ENCODE data around the gene FBXL22. TPM values are rescaled to one million over a fixed set of nuclear protein-coding genes. Genes with fewer than 3 reads are reported as not detected.

The FBXL22 gene
- total RNA-seq, 1 experiment from 2014 or later = 0.46 TPM

DNA sequence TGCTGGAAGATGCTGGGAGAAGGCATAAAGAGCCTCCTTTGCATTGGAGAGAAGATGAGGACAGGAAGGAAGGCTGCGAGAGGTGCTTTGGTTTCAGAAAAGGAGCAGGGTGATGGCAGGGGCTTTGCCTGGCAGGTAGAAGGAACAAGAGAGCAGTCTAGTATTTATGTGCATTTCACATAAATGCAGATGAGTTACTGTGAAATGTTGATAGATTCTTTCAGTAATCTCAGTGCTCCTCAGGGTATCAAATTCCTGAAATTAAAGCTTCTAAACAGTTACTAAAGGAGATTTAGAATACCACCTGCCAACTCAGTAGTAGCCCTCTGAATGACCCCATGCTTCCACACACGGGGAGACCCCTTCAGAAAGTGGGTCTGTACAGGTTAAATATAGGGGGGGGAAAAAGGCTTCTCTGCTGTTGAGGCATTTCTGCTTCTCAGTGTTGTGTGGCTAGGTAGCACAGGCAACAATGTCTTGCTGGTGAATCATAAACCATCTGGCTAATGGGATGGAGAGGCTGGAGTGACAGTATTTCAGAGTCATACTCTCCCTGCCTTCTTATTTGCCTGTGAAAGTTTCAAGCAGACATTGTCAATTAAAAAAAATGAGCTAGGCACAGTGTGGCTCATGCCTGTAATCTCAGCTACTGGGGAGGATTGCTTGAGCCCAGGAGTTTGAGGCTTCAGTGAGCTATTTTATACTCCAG is 14.3 kb upstream of the FBXL22 start (continued):
- TF ChIP-seq AFF4 (CRISPR knock-in tag; IDR thresholded peaks at IDR 0.05; ENCODE audit: borderline replicate concordance) = no peak
- no peak for TF ChIP-seq GRHL2 (CRISPR knock-in tag; IDR thresholded peaks at IDR 0.05; ENCODE audit: insufficient replicate concordance, severe bottlenecking)
- TF ChIP-seq TEAD1 (CRISPR knock-in tag; IDR thresholded peaks at IDR 0.05) = no peak
- TF ChIP-seq SMAD3 (CRISPR knock-in tag; IDR thresholded peaks at IDR 0.05; ENCODE audit: borderline replicate concordance) = no peak
- no peak for TF ChIP-seq IRF2 (CRISPR knock-in tag; IDR thresholded peaks at IDR 0.05; ENCODE audit: borderline replicate concordance, low read depth)
- no peak for TF ChIP-seq ESRRA (CRISPR knock-in tag; IDR thresholded peaks at IDR 0.05; ENCODE audit: borderline replicate concordance)
- no peak for TF ChIP-seq ZNF512 (CRISPR knock-in tag; IDR thresholded peaks at IDR 0.05; ENCODE audit: borderline replicate concordance)

DNA sequence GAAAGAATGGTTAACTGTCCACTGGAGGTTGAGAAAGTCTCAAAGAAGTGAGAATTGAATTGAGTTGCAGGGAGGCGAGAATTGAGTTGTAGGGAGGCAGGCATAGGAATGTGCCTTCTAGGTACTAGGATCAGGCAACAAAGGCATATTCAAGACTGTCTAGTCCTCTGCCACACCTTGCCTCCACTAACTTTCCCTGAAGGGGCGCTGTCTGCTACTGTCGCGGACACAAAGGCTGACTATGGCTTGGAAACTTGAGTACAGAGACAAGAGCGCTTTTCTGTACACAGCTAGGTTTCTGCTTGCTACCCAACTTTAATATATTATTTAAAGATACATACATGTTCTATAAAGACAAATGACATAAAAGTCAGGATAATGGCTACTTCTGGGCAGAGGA is 10.4 kb upstream of the FBXL22 start:
- Mint-ChIP-seq H3K27me3 (ENCODE audit: low read depth) (no peaks in the 10 kb centered on the region; the same call in 1 of the 2 replicates), H3K27ac (peak overlapping the region; percentile 0; the same call in 1 of the 2 replicates), H3K4me1 (peaks cover 7% of the 10 kb centered on the region), H3K4me3 (no peak overlapping the region), H3K36me3 (peaks cover 45% of the 10 kb centered on the region), H3K9me3 (no peaks in the 10 kb centered on the region)
- ChIA-PET POLR2A (interaction anchor here (0.9 kb wide), 1 partner anchor 12 kb away, joined by 3 read pairs; no protein-coding TSS in a partner anchor), CTCF (interaction anchor here (0.7 to 1.1 kb wide), 2 partner anchors 13 to 55 kb away, joined by 3 read pairs; no protein-coding TSS in a partner anchor)
- peak; percentile 90 for ATAC-seq
- peak; percentile 49 for DNase-seq (ENCODE audit: low spot score)
- TF ChIP-seq ZNF532 (CRISPR knock-in tag; IDR thresholded peaks at IDR 0.05; ENCODE audit: borderline replicate concordance) (no peak), RELA (CRISPR knock-in tag; IDR thresholded peaks at IDR 0.05; ENCODE audit: borderline replicate concordance) (no peak), ESRRA (CRISPR knock-in tag; IDR thresholded peaks at IDR 0.05; ENCODE audit: borderline replicate concordance) (no peak), FOXP1 (CRISPR knock-in tag; IDR thresholded peaks at IDR 0.05; ENCODE audit: borderline replicate concordance) (no peak), FOXK1 (CRISPR knock-in tag; IDR thresholded peaks at IDR 0.05) (no peak), NFE2L1 (CRISPR knock-in tag; IDR thresholded peaks at IDR 0.05) (no peak), MYBL2 (CRISPR knock-in tag; IDR thresholded peaks at IDR 0.05) (no peak), SMAD4 (CRISPR knock-in tag; IDR thresholded peaks at IDR 0.05) (no peak), GTF2I (CRISPR knock-in tag; conservative IDR thresholded peaks at IDR 0.05) (no peak), HMGA2 (CRISPR knock-in tag; IDR thresholded peaks at IDR 0.05) (no peak), TP53 (CRISPR knock-in tag; IDR thresholded peaks at IDR 0.05) (no peak), JUN (CRISPR knock-in tag; IDR thresholded peaks at IDR 0.05) (no peak), ATF6 (CRISPR knock-in tag; IDR thresholded peaks at IDR 0.05) (no peak)
- TF ChIP-seq, protein P1, sequence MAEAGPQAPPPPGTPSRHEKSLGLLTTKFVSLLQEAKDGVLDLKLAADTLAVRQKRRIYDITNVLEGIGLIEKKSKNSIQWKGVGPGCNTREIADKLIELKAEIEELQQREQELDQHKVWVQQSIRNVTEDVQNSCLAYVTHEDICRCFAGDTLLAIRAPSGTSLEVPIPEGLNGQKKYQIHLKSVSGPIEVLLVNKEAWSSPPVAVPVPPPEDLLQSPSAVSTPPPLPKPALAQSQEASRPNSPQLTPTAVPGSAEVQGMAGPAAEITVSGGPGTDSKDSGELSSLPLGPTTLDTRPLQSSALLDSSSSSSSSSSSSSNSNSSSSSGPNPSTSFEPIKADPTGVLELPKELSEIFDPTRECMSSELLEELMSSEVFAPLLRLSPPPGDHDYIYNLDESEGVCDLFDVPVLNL (CRISPR knock-in tag; IDR thresholded peaks at IDR 0.05; ENCODE audit: borderline replicate concordance, low read depth) = no peak
- TF ChIP-seq, protein P2, sequence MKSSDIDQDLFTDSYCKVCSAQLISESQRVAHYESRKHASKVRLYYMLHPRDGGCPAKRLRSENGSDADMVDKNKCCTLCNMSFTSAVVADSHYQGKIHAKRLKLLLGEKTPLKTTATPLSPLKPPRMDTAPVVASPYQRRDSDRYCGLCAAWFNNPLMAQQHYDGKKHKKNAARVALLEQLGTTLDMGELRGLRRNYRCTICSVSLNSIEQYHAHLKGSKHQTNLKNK (CRISPR knock-in tag; IDR thresholded peaks at IDR 0.05) = no peak
- TF ChIP-seq, protein P3, sequence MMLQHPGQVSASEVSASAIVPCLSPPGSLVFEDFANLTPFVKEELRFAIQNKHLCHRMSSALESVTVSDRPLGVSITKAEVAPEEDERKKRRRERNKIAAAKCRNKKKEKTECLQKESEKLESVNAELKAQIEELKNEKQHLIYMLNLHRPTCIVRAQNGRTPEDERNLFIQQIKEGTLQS (CRISPR knock-in tag; conservative IDR thresholded peaks at IDR 0.05) = no peak

Data from WTC11 (cell line).